SK-N-MC (cell line): ENCODE measurements around the gene MAEL.

Source experiments
- EZH2 ChIP-seq: fragments of 200-600 bp; sonication (generic); IDR thresholded peaks from one replicate; pipeline ENCODE4 v1.6.1; 2017; ENCODE audit warnings: antibody characterized with exemption
- POLR2AphosphoS5 ChIP-seq: IDR thresholded peaks from 2 replicates; pipeline ENCODE4 v1.6.1; 2012; ENCODE audit warnings: mild to moderate bottlenecking, low read depth, low read length, borderline replicate concordance

DNA sequence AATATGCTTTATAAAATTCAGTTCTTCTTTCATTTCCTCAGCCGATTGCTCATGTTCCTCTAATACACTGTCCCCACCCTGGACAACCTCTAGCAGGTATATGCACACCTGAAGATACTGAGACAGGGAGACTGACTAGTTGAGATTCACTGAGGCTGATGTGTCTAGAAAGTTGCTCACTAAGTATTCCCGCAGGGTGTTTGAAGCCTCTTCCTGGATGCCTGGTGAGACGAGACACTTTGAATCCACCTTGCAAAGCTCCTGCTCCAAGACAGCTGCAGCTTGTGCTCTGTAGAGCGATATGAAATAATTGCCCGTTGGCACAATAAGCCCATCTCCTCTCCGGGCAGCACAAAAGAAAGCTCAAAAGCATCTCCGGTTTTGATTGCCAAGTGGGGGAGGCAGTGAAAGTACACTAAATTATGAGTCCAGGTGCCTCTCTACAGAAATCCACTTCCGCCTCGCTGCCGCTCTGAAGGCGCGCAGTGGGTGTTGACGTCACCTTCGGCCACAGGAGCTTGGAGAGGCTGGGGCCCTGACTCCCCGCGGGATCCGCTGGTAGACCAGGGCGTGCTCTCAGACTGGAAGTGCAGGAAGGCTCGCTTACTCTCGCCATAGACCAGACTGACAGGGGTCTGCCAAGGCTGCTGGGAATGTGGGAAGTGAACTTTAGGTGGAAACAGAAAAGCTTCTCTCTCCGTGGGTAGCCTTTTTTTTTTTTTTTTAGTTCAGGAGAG is 54.8 kb downstream of the MAEL start:
- TF ChIP-seq POLR2AphosphoS5 (no peak), EZH2 (no peak)
